Measurements from ENCODE around the gene C7orf33. TPM values are rescaled to one million over a fixed set of nuclear protein-coding genes. Genes with fewer than 3 reads are reported as not detected.

Gene C7orf33
- total and polyA plus RNA-seq, 4 experiments from 2014 or later, result not detected

DNA sequence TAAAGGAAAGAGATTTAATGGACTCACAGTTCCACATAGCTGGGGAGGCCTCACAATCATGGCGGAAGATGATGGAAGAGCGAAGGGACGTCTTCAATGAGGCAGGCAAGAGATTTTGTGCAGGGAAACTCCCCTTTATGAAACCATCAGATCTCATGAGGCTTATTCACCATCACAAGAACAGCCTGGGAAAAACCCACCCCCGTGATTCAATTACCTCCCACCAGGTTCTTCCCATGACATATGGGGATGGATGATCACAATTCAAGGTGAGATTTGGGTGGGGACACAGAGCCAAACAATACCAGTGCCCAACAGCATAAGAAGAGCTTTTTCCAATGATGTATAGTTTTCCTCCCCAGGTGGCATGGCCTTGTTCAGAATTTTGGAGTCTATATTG, 11.2 kb upstream of the C7orf33 start:
- Histone ChIP-seq H3K27ac (ENCODE audit: low read depth, low read length) (no peak overlapping the region), H3K9me3 (ENCODE audit: control insufficient read depth in 1 of 2, low read length in 2 of 2) (no peaks in the 10 kb centered on the region), H3K36me3 (ENCODE audit: insufficient read depth, low read length) (no peaks in the 10 kb centered on the region), H3K27me3 (ENCODE audit: insufficient read depth, low read length) (no peaks in the 10 kb centered on the region), H3K4me3 (ENCODE audit: low read length in 2 of 2) (no peak overlapping the region), H3K4me1 (ENCODE audit: insufficient read depth, low read length) (no peaks in the 10 kb centered on the region)
- Mint-ChIP-seq H3K36me3 (no peaks in the 10 kb centered on the region), H3K4me1 (peaks cover 0 to 3% (median 2%) of the 10 kb centered on the region in 4 donors), H3K27ac (no peak overlapping the region), H3K9me3 (no peaks in the 10 kb centered on the region), H3K4me3 (no peak overlapping the region), H3K27me3 (peaks cover 0 to 1% of the 10 kb centered on the region in 2 donors)
- DNase-seq, result no peak
- intact Hi-C loops (cut with micrococcal nuclease), result loop anchor here (10.0 kb wide), 1 partner anchor 75 kb away; no protein-coding TSS in a partner anchor
- CTCF ChIA-PET (ENCODE audit: partially characterized antibody), result interaction anchor here (0.7 kb wide), 1 partner anchor 387 kb away, joined by 3 read pairs; no protein-coding TSS in a partner anchor
- POLR2A ChIA-PET (ENCODE audit: partially characterized antibody), result no interaction called here

DNA sequence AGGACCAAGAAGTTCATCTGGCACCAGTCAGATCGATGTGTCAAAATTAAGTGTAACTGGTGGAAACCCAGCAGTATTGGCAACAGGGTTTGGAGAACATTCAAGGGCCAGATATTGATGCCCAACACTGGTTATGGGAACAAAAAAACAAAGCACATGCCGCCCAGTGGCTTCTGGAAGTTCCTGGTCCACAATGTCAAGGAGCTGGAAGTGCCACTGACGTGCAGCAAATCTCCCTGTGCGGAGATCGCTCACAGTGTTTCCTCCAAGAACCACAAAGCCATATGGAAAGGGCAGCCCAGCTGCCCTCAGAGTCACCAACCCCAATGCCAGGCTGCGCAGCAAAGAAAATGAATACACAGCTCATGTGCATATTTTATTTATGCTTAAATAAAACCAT, 10.1 kb upstream of the C7orf33 start:
- H3K9me3 Mint-ChIP-seq, result no peaks in the 10 kb centered on the region
- Histone ChIP-seq H3K27ac (ENCODE audit: low read depth, low read length) (no peak overlapping the region), H3K36me3 (ENCODE audit: insufficient read depth, low read length) (no peaks in the 10 kb centered on the region), H3K9me3 (ENCODE audit: control insufficient read depth in 1 of 2, low read length in 2 of 2) (no peaks in the 10 kb centered on the region), H3K4me1 (ENCODE audit: insufficient read depth, low read length) (no peaks in the 10 kb centered on the region), H3K4me3 (ENCODE audit: low read length in 2 of 2) (no peak overlapping the region), H3K27me3 (ENCODE audit: insufficient read depth, low read length) (no peaks in the 10 kb centered on the region)
- no peaks in the 10 kb centered on the region for H3K36me3 Mint-ChIP-seq
- H3K27me3 Mint-ChIP-seq, result peaks cover 0 to 1% of the 10 kb centered on the region in 2 donors
- intact Hi-C loops (cut with micrococcal nuclease), result no loop called here
- no peak overlapping the region for H3K4me3 Mint-ChIP-seq
- ChIA-PET POLR2A (ENCODE audit: partially characterized antibody) (no interaction called here), CTCF (ENCODE audit: partially characterized antibody) (interaction anchor here (0.8 kb wide), 1 partner anchor 383 kb away, joined by 3 read pairs; no protein-coding TSS in a partner anchor)
- DNase-seq, result no peak
- H3K4me1 Mint-ChIP-seq, result peaks cover 2 to 8% (median 4%) of the 10 kb centered on the region in 4 donors
- no peak overlapping the region for H3K27ac Mint-ChIP-seq

DNA sequence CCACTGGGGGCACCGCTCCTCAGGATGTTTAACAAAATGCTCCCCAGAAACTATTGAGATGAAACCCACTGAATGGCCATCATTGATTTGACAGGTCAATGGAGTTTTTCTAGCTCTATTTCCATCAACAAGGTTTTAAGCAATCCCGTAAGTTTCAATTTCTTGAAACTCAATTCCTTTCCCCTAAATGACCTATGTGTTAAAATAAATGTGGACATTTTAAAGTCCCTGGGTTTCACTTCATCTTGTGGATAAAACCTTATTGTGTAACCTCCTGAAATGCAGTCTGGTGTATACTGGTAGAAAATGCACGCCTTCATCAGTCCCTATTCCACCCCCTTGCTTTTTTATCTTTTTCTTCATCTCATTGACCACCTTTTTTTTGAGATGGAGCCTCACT, 8.9 kb upstream of the C7orf33 start:
- Histone ChIP-seq H3K4me1 (ENCODE audit: insufficient read depth, low read length) (no peaks in the 10 kb centered on the region), H3K4me3 (ENCODE audit: low read length in 2 of 2) (no peak overlapping the region), H3K9me3 (ENCODE audit: control insufficient read depth in 1 of 2, low read length in 2 of 2) (no peaks in the 10 kb centered on the region), H3K27me3 (ENCODE audit: insufficient read depth, low read length) (no peaks in the 10 kb centered on the region), H3K27ac (ENCODE audit: low read depth, low read length) (no peak overlapping the region), H3K36me3 (ENCODE audit: insufficient read depth, low read length) (no peaks in the 10 kb centered on the region)
- H3K4me1 Mint-ChIP-seq, result peaks cover 2 to 8% (median 4%) of the 10 kb centered on the region in 4 donors
- CTCF ChIA-PET (ENCODE audit: partially characterized antibody), result no interaction called here
- intact Hi-C loops (cut with micrococcal nuclease), result no loop called here
- peaks cover 0 to 1% of the 10 kb centered on the region in 2 donors for H3K27me3 Mint-ChIP-seq
- POLR2A ChIA-PET (ENCODE audit: partially characterized antibody), result no interaction called here
- no peak for DNase-seq
- H3K9me3 Mint-ChIP-seq, result no peaks in the 10 kb centered on the region
- H3K27ac Mint-ChIP-seq, result no peak overlapping the region
- H3K4me3 Mint-ChIP-seq, result no peak overlapping the region
- H3K36me3 Mint-ChIP-seq, result no peaks in the 10 kb centered on the region

DNA sequence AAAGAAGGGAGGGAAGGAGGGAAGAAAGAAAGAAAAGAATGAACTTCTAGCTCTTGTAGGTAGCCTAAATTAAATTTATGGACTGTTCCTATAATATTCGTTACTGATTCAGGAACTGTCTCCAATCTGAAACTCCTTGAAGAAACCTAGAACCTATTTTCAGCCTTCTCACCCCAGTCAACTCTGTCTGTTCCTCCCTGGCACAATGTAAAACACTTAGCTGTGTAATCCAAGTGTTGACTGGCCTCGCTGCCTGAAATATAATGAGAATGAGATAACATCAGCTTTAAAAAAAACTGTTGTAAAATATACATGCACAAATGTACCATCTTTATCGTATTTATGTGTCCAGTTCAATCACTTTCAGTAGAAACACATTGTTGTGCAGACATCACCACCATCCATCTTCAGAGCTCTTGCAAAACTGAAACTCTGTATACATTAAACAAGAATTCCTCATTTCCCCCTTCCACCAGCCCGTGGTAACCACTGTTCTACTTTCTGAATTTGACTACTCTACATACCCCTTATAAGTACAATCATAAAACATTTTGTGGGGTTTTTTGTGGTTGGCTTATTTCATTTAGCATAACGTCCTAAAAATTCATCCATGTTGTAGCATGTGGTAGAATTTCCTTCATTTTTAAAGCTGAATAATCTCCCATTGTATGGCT, 6.3 kb upstream of the C7orf33 start:
- POLR2A ChIA-PET (ENCODE audit: partially characterized antibody), result no interaction called here
- H3K27me3 Mint-ChIP-seq, result peaks cover 0 to 1% of the 10 kb centered on the region in 2 donors
- H3K27ac Mint-ChIP-seq, result peak overlapping the region in 1 of 7 donors; percentile 38
- DNase-seq, result no peak
- intact Hi-C loops (cut with micrococcal nuclease), result no loop called here
- Histone ChIP-seq H3K4me1 (ENCODE audit: insufficient read depth, low read length) (no peaks in the 10 kb centered on the region), H3K36me3 (ENCODE audit: insufficient read depth, low read length) (no peaks in the 10 kb centered on the region), H3K27ac (ENCODE audit: low read depth, low read length) (no peak overlapping the region), H3K4me3 (ENCODE audit: low read length in 2 of 2) (no peak overlapping the region), H3K27me3 (ENCODE audit: insufficient read depth, low read length) (no peaks in the 10 kb centered on the region), H3K9me3 (ENCODE audit: control insufficient read depth in 1 of 2, low read length in 2 of 2) (no peaks in the 10 kb centered on the region)
- no peak overlapping the region for H3K4me3 Mint-ChIP-seq
- H3K36me3 Mint-ChIP-seq, result no peaks in the 10 kb centered on the region
- no peaks in the 10 kb centered on the region for H3K9me3 Mint-ChIP-seq
- CTCF ChIA-PET (ENCODE audit: partially characterized antibody), result interaction anchor here (0.6 to 2.5 kb wide), 5 partner anchors 9 to 423 kb away, joined by 3 to 19 read pairs (median 7); no protein-coding TSS in a partner anchor
- H3K4me1 Mint-ChIP-seq, result peaks cover 2 to 8% (median 4%) of the 10 kb centered on the region in 4 donors

DNA sequence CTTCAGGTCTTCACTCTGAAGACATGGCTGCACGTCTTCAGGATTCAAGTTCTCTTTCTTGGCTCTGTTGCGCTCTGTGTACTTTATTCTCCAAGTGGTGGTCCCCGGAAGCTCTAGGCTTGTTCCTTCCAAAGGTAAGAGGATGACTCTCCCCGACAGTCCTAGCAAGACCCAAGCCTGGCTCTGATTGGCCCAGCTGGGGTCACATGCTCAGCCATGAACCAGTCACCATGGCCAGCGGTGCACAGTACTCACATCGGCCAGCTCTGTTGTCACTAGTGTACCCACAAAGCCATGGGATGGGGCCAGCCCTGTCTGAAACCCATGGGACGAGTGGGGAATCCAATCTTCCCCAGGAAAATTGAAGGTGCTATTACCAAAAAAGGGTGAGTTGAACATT, 5.2 kb upstream of the C7orf33 start:
- no peaks in the 10 kb centered on the region for H3K36me3 Mint-ChIP-seq

DNA sequence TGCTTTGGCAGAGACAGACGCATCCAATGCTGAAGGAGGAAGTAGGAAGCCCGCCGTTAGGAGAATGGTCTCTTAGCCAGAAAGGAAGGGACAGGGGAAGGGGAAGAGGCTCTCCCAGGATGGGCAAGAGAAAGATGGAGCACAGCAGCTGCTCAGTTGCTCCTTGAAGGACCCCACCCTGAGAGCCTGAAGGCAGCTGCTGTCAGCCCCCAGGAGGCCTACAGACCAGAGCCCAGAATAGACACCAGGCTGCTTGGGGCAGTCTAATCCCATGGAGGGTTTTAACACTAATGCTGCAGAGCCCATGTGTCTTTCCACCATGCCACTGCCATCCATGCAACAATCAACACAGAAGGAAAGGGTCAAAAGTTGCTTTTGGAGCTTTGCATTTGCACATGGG, 3.5 kb upstream of the C7orf33 start:
- H3K27me3 ChIP-seq (ENCODE audit: insufficient read depth, low read length), result no peaks in the 10 kb centered on the region
- Mint-ChIP-seq H3K27me3 (peaks cover 1 to 4% of the 10 kb centered on the region in 2 donors), H3K36me3 (no peaks in the 10 kb centered on the region), H3K9me3 (no peaks in the 10 kb centered on the region), H3K27ac (no peak overlapping the region), H3K4me3 (no peak overlapping the region), H3K4me1 (peaks cover 2 to 8% (median 4%) of the 10 kb centered on the region in 4 donors)
- no peaks in the 10 kb centered on the region for H3K9me3 ChIP-seq (ENCODE audit: control insufficient read depth in 1 of 2, low read length in 2 of 2)
- no peaks in the 10 kb centered on the region for H3K36me3 ChIP-seq (ENCODE audit: insufficient read depth, low read length)
- intact Hi-C loops (cut with micrococcal nuclease), result no loop called here
- H3K4me1 ChIP-seq (ENCODE audit: insufficient read depth, low read length), result no peaks in the 10 kb centered on the region
- no peak overlapping the region for H3K4me3 ChIP-seq (ENCODE audit: low read length in 2 of 2)
- ChIA-PET CTCF (ENCODE audit: partially characterized antibody) (interaction anchor here (1.3 kb wide), 1 partner anchor 12 kb away, joined by 6 read pairs; no protein-coding TSS in a partner anchor), POLR2A (ENCODE audit: partially characterized antibody) (no interaction called here)
- no peak overlapping the region for H3K27ac ChIP-seq (ENCODE audit: low read depth, low read length)
- DNase-seq, result no peak

More for the DNA sequence above, 5.2 kb upstream of the C7orf33 start:
- no peak overlapping the region for H3K27ac Mint-ChIP-seq
- no peak overlapping the region for H3K4me3 Mint-ChIP-seq
- H3K4me1 ChIP-seq (ENCODE audit: insufficient read depth, low read length), result no peaks in the 10 kb centered on the region
- ChIA-PET POLR2A (ENCODE audit: partially characterized antibody) (interaction anchor here (0.5 kb wide), 1 partner anchor 170 kb away, joined by 3 read pairs; no protein-coding TSS in a partner anchor), CTCF (ENCODE audit: partially characterized antibody) (interaction anchor here (1.6 to 2.5 kb wide), 3 partner anchors 10 to 422 kb away, joined by 3 to 19 read pairs (median 7); no protein-coding TSS in a partner anchor)
- no peaks in the 10 kb centered on the region for H3K36me3 ChIP-seq (ENCODE audit: insufficient read depth, low read length)
- no peak overlapping the region for H3K4me3 ChIP-seq (ENCODE audit: low read length in 2 of 2)
- H3K27me3 Mint-ChIP-seq, result peaks cover 0 to 1% of the 10 kb centered on the region in 2 donors
- no peak overlapping the region for H3K27ac ChIP-seq (ENCODE audit: low read depth, low read length)
- H3K27me3 ChIP-seq (ENCODE audit: insufficient read depth, low read length), result no peaks in the 10 kb centered on the region
- intact Hi-C loops (cut with micrococcal nuclease), result no loop called here
- no peaks in the 10 kb centered on the region for H3K9me3 ChIP-seq (ENCODE audit: control insufficient read depth in 1 of 2, low read length in 2 of 2)
- no peak for DNase-seq
- H3K4me1 Mint-ChIP-seq, result peaks cover 2 to 8% (median 4%) of the 10 kb centered on the region in 4 donors
- no peaks in the 10 kb centered on the region for H3K9me3 Mint-ChIP-seq

DNA sequence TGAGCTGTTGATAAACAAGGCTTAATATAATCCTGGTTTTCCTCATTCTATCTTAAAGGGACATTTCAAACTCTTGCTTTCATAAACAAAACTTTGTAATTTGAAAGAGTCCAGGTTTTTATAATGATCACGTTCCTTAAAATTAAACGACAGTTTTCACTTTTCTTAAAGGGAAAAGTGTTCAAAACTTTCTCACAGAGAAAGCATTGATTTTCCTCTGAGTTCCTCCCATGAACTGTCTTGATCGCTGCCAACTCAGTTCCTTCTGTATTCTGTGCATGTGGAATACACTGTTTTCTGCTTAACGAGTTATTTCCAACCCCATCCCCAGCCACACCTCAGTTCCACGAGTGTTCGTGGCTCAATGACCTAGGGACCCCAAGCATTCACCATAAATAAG, 2.4 kb upstream of the C7orf33 start:
- POLR2A ChIA-PET (ENCODE audit: partially characterized antibody), result no interaction called here
- no peak overlapping the region for H3K27ac Mint-ChIP-seq
- Histone ChIP-seq H3K4me1 (ENCODE audit: insufficient read depth, low read length) (no peaks in the 10 kb centered on the region), H3K4me3 (ENCODE audit: low read length in 2 of 2) (no peak overlapping the region), H3K27me3 (ENCODE audit: insufficient read depth, low read length) (no peaks in the 10 kb centered on the region), H3K27ac (ENCODE audit: low read depth, low read length) (no peak overlapping the region), H3K9me3 (ENCODE audit: control insufficient read depth in 1 of 2, low read length in 2 of 2) (no peaks in the 10 kb centered on the region), H3K36me3 (ENCODE audit: insufficient read depth, low read length) (no peaks in the 10 kb centered on the region)
- peaks cover 2 to 8% (median 4%) of the 10 kb centered on the region in 4 donors for H3K4me1 Mint-ChIP-seq
- CTCF ChIA-PET (ENCODE audit: partially characterized antibody), result interaction anchor here (0.7 to 1.3 kb wide), 2 partner anchors 11 to 13 kb away, joined by 4 to 6 read pairs; no protein-coding TSS in a partner anchor
- DNase-seq, result no peak
- H3K9me3 Mint-ChIP-seq, result no peaks in the 10 kb centered on the region
- intact Hi-C loops (cut with micrococcal nuclease), result no loop called here
- no peaks in the 10 kb centered on the region for H3K36me3 Mint-ChIP-seq
- H3K4me3 Mint-ChIP-seq, result no peak overlapping the region
- H3K27me3 Mint-ChIP-seq, result peaks cover 0 to 4% of the 10 kb centered on the region in 2 donors

Measured in CD4-positive, alpha-beta memory T cell (primary cell).